Amniotic epithelial cell (primary cell): ENCODE measurements around the gene GPN1.
"Not testable (repeated sequence)": the region's sequence is repeated elsewhere in the genome, so short reads cannot be mapped to it uniquely, and the experiment has no call there.

Experiments used
- DNase-seq: peaks from one replicate; pipeline ENCODE4 v3.0.0-alpha.2; 2010; ENCODE audit warnings: low read depth

Gene GPN1

DNA sequence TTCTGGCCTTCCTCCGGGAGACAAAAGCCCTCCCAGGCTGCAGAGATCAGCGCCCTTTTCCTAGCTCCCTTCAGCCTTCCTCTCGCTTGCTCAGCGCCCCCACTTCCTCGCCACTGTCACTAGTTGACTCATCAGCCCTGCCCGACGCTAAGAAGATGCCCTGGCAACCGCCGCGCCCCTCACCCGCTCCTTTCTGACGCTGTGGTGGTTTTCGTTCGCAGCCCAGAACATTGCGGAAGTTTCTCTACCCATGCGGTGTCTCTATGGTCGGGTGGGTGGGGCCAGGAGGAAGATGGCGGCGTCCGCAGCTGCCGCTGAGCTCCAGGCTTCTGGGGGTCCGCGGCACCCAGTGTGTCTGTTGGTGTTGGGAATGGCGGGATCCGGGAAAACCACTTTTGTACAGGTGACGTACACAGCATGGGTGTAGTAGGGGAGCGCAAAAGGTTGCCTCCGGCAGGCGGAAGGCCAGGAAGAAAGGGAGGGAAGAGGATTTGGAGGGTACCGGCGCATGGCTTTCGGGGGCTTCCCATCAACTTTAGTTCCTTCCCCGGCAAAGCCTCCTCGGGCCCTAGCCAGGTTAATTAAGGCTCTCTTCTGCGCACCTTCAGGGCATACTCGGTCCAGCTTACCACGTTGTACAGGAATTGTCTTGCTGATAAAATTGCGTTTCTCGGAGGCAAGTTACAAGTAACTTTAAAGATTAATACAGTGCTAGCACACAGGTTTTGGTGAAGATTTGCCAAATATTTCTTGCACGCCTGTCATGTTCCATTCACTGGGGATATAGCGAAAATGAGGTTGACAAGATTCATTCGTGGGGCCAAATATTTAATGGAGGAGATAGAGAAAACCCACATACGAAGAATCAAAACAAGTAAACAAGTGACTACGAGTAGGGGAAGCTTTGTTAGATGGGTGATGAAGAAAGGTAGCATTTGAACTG, at the start of gene GPN1, which contains the start of gene CCDC121:
Gene GPN1 (plus strand): TSS at position 284 of the 943 bp plus-strand sequence. CDS start 9 bp downstream, at position 293.
Gene CCDC121 (minus strand): TSS at position 246 of the 943 bp plus-strand sequence. CDS start 1,213 bp downstream, outside the sequence.
- DNase-seq: peak; percentile 90

DNA sequence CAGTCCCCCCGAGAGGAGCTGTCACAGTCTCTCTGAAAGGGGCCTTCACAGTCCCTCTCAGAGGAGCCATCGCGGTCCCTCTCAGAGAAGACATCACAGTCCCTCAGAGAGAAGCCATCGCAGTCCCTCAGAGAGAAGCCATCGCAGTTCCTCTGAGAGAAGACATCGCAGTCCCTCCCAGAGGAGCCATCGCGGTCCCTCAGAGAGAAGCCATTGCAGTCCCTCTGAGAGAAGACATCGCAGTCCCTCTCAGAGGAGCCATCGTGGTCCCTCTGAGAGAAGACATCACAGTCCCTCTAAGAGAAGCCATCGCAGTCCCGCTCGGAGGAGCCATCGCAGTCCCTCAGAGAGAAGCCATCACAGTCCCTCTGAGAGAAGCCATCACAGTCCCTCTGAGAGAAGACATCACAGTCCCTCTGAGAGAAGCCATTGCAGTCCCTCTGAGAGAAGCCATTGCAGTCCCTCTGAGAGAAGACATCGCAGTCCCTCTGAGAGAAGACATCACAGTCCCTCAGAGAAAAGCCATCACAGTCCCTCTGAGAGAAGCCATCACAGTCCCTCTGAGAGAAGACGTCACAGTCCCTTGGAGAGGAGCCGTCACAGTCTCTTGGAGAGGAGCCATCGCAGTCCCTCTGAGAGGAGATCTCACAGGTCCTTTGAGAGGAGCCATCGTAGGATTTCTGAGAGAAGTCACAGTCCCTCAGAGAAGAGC, 47.3 kb upstream of the GPN1 start:
- DNase-seq: no peak

DNA sequence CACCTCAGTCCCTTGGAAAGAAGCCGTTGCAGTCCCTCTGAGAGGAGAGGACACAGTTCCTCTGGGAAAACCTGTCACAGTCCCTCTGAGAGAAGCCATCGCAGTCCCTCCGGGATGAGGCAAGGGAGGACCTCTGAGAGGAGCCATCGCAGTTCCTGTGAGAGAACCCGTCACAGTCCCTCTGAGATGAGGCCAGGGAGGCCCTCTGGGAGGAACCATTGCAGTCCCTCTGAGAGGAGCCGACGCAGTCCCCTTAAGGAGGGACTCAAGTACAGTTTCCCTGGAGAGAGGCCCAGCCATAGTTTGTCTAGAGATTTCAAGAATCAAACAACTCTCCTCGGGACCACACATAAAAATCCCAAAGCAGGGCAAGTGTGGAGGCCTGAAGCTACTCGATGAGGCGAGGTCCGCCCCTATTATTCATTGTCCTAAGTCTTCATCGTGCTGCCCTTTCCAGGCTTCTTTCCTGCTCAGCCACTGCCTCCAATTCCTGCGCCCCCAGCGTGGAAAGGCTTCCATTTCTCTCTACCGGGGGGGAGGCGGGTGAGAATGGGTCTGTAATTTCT, 46.6 kb upstream of the GPN1 start:
- no peak for DNase-seq

DNA sequence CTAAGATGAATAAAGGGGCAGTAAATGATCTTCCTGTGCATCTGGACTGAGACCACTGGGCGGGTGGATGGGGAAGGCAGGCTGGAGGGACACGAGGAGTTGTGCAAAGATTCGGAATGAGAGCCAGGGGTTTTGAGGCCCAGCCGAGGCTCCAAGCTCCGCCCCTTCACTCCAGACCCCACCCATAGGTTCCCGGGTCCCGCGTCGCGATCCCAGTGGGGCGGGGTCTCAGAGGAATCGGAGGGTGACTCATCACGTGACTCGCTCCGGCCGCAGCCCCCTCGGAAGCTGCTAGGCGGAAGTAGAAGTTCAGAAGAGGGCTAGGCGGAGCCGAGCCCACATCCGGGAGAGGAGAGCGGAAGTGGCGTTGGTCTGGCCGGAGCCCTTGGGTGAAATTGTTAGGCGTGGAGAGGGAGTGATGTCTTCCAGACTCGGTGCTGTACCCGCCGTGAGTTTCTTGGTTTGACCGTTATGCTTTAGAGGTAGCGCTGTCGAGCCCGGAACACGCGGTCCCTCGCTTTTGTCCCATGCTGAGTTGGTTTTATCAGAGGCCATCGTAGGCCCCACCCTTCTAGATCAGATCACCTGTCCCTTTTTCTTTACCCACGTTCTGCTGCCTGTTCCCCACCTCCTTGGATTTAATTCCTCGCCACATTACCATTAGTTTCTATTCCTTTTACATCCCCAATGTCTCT, 46.0 kb upstream of the GPN1 start, which contains the start of gene ZNF512:
Gene ZNF512 (plus strand): TSS at position 348 of the 695 bp plus-strand sequence. CDS start 71 bp downstream, at position 419.
- peak; percentile 90 for DNase-seq

DNA sequence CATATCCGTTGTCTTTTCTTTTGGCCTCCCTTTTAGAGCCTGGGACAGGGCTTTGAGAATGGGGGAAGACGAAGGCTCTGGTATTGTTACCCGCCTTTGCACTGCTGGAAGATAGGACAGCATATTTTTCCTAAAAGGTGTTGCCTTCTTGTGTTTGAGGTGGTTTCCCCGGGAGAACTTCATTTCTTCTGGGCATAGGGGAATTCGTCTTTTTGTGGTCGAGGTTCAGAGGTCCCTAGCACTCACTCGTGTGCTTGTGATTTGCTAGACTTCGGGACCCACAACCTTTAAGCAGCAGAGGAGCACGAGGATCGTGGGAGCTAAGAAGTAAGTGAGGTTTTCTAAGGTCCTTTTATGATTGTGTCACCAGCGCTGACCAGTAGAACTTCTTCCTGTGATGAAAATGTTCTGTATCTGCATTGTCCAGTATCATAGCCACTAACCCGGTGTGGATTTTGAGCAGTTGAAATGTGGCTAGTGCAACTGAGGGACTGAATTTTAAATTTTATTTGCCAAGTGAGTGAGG, 45.4 kb upstream of the GPN1 start:
- DNase-seq: peak; percentile 18

DNA sequence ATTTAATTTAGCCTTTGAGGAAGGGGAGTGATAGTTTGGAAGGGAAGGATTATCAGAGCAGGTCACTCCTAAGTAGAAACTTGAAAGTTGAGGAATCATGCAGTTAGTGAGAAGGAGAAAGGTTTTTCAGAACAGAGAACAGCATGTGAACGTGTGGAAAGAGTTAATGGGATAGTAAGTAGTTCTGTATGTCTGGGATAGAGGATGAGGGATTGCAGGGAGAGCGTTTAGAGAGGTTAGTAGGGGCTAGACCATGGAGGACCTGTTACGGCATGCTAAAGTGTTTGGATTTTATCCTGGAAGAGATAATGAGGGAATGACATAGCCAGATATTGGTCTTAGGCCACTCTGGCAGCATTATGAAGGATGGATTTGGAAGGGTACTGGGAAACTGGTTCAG, 44.3 kb upstream of the GPN1 start:
- DNase-seq: no peak

DNA sequence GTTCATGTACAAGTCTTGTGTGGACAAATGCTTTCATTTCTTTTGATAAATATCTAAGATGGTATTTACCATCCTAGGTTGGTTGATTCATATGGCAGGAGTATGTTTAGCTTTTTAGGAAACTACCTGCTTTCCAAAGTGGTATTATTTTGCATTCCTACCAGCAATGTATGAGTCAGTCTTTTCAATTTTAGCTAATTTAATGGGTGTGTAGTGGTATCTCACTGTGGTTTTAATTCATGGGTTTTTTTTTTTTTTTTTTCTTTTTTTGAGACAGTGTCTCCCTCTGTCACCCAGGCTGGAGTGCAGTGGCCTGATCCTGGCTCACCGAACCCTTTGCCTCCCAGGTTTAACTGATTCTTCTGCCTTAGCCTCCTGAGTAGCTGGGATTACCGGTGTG, 41.8 kb upstream of the GPN1 start:
- no peak for DNase-seq

DNA sequence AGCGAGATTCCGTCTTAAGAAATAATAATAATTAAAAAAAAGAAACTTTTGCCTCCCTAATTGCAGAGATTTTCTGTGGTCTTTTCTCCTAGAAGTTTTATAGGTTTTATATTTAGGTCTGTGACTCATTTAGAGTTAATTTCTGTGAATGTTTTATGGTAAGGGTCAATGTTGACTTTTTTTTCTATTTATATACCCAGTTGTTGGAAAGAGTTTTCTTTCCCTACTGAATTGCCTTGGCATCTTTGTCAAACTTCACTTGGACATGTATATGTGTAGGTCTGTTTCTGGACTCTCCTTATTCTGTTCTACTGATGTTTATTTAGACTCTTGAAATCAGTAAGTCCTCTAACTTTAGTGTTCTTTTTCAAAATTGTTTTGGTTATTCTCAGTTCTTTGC, 40.5 kb upstream of the GPN1 start:
- DNase-seq: no peak

DNA sequence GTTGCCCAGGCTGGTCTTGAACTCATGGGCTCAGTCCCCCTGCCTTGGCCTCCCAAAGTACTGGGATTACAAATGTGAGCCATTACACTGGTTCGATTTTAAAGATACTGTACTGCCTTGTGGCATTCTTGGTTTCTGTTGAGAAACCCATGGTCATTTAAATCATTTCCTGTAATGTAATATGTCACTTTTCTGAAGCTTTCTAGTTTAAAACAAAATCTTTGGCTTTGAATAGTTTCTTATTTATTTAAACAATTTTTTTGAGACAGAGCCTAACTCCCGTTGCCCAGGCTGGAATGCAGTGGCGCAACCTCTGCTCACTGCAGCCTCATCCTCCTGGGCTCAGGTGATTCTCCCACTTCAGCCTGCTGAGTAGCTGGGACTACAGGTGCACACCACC, 37.1 kb upstream of the GPN1 start:
- DNase-seq: peak; percentile 6

DNA sequence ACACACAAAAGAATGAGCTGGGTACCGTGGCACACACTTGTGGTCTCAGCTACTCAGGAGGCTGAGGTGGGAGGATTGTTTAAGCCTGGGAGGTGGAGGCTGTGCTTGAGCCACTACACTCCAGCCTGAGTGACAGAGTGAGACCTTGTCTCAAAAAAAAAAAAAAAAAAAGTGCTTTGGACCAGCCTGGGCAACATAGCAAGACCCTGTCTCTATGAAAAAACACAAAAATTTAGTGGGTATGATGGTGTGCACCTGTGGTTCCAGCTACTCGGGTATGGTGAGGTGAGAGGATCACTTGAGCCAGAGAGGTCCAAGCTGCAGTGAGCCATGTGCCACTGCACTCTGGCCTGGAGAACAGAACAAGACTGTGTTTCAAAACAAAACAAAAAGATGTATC, 35.6 kb upstream of the GPN1 start:
- DNase-seq: no peak

DNA sequence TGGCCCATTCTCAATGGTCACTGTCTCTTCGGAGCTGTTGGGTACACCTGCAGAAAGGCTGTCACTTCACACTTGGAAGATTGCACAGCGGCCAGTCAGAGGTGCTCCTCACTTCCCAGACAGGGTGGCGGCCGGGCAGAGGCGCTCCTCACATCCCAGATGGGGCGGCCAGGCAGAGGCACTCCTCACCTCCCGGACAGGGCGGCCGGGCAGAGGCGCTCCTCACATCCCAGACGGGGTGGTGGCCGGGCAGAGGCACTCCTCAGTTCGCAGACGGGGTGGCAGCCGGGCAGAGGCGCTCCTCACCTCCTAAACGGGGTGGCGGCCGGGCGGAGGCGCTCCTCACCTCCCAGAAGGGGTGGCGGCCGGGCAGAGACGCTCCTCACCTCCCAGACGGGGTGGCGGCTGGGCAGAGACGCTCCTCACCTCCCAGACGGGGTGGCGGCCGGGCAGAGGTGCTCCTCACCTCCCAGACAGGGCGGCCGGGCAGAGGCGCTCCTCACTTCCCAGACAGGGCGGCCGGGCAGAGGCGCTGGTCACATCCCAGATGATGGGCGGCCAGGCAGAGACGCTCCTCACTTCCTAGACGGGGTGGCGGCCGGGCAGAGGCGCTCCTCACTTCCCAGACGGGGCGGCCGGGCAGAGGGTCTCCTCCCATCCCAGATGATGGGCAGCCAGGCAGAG, 34.7 kb upstream of the GPN1 start:
- not testable (repeated sequence) for DNase-seq

DNA sequence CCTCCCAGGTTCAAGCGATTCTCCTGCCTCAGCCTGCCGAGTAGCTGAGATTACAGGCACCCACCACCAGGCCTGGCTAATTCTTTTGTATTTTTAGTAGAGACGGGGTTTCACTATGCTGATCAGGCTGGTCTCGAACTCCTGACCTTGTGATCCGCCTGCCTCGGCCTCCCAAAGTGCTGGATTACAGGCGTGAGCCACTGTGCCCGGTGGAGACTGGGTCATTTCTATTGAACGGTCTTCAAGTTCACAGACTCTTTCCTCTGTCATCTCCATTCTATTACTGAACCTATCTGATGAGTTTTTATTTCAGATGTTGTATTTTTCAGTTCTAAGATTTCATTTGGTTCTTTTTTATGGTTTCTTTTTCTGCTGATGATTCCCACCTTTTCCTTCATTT, 33.4 kb upstream of the GPN1 start:
- not testable (repeated sequence) for DNase-seq

DNA sequence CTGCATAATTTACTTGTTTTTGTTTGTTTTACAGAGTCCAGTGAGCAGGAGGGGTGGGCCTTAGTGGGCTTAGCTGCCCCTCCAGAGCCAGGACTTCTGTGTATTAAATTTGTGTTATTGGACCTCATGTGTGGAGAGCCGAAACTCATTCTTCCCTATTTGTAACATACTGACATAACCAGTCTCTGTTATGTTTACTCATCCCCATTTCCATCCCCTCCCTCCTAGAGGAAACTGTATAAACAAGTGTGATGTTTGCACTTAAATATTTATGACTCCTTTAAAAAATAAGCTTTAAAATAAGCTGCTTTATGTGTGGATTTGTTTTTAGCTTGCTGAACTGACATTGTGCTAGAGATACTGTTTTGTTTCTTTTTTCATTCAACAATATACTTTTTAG, 32.2 kb upstream of the GPN1 start:
- DNase-seq: no peak

DNA sequence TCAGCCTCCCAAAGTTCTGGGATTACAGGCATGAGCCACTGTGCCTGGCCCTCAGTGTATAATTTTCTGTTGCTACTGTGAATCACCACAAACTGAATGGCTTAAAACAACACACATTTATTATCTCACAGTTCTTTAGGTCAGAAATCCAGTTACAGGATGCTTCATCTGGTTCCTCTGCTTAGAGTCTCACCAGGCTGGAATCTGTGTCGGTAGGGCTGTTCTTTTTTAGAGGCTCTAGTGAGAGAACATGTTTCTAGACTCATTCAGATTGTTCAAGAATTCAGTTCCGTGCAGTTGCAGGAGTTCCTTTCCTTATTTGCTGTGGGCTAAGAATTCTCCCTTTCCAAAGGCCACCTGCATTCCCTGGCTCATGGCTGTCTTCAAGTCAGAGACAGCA, 22.2 kb upstream of the GPN1 start:
- peak; percentile 50 for DNase-seq

DNA sequence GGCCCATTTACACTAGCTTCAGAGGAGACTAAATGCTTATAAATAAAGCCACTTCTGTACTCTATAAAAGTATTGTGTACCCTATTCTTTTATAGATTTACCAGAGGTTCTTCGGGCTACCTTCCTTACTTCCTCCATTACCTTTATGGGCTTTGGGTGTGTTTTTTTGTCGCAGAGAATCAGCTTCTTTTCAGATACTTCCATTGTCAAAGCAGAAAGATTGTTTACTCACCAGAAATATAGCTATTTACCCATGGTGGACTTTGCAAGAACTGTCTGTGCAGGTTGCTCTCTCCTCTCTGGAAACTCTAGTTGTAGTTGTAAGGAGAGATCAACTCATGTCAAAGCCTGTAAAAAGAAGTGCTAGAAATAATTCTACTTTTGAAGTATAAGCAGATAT, 14.9 kb upstream of the GPN1 start:
- no peak for DNase-seq

DNA sequence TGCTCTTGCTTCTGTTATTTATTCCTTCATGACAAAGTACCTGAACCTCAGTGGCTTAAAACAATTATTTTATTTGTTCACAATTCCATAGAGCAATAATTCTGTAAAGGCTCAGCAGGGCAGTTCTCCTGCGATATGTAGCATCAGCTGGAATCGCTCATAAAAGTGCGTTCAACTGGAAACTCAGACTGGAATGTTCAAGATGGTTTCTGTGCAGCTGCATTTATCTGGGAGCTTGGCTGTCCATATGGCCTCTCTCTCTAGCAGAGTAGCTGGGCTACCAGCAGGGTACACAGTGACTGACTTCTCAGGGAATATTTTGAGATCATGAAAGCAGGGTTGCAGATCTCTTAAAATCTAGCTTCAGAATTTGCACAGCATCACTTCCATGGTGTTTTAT, 13.5 kb upstream of the GPN1 start:
- no peak for DNase-seq

DNA sequence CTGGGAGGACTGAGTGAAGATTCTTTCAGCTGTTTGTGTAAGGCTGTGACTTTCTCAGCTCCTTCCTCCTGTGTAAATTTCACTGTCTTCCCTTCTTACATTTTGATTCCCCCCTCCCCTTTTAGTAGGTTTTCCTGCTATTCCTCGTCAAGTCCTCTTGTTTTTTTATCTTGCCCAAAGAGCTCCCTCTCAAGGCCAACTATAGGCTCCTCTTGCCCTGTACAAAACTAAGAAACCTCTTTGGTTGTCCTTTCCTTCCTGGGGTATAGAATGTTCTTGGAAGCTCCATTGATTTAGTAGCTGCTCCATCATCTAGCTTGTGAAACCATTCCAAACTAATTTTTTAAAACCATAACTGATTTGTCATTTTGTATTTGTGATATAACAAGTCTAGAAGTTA, 7.3 kb upstream of the GPN1 start:
- DNase-seq: no peak

DNA sequence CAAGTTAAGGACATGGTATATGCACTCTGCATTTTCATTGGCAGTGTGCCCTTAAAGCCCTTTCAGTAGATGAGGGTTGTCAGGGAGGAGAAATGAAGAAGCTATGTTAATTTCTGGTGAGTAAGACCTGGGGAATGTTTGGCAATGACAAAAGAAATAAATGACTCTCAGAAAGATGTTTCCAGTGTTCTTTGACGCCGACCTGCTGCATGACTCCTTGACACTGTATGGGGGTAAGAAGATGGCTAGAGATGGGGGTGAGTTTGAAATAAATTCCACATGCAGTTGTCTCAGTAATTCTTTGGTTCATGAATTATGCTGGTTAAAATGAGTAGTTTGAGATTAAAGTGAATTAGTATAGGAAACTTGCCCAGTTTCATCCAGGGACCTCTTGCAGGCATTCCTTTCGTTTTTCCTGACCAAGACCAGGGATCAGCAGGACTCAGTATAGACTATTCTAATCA, 5.9 kb upstream of the GPN1 start:
- DNase-seq: peak; percentile 84

DNA sequence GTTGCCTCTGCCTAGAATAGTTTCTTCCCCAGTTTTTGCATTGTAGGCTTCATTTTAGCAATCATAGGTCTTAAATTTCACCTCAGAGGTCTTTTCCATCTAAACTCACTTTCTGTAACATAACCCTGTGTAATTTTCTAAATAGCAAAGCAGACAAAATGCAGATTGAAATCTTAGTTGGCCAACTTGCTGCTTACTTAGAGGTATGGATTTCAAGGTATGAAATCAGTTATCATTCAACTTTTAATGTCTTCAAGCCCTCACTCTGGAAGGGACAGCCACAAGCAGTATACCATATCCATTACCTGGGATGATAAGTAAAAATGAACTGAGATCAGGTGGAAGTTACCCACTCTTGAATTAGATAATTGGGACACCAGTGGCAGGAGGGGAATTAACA, 3.9 kb upstream of the GPN1 start:
- DNase-seq: no peak

DNA sequence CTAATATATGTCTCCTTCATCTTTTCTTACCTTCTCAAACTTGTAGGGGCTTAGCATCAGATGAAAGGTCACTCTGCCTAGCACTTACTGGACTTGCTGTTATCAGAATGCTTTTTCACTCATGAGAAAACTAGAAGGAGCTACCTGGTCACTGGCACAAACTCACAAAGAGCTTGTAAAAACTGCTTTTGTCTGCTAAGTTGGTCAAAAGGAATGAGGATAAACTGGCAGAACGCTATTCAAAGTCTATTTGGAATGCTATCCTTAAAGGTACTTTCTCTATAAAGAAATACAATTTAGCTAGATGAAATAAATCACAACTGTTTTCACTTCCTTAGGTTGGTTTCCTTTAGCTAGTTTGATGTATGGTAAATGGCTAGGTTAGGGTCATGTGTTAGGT, 2.5 kb upstream of the GPN1 start:
- DNase-seq: not testable (repeated sequence)

DNA sequence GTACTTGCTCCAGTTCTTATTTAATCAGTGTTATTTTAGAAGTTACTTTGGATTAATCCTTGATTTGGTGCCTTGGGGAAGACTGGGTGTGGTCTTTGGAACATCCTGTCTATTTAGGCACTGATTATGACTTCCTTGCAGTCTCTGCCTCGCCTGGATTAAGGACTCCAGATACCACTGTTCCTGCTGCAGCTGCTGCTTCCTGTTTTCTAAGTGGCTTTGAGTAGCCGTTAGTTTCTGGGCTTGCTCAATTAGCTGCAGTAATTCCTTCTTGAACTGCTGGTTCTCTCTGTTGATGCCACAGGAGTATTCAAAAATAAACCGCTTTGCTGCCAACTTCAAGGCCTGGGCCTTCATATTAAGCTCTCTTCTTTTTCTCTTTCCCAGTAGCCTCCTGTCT, 1.9 kb upstream of the GPN1 start:
- peak; percentile 39 for DNase-seq
